ENCODE measurements around the gene KLF3. TPM values are rescaled to one million over a fixed set of nuclear protein-coding genes. Genes with fewer than 3 reads are reported as not detected.

The KLF3 gene
- total and polyA plus RNA-seq, 2 of the 4 experiments (the other 2 are of a cell fraction) = 8.2 to 12.6 TPM

GRCh38 chr4:38660838-38661237 is 3.2 kb upstream of the KLF3 start:
- no TSS peak for BruUV-seq (replicated peaks)
- in situ Hi-C loops (cut with MboI; ENCODE audit: low sequenced_read_pairs) (no loop called here), intact Hi-C loops (cut with micrococcal nuclease) (no loop called here), dilution Hi-C loops (cut with HindIII; ENCODE audit: low sequenced_read_pairs, unreplicated experiment) (no loop called here)
- ChIA-PET CTCF (interaction anchor here (0.6 kb wide), 1 partner anchor 339 kb away, joined by 5 read pairs; no protein-coding TSS in a partner anchor), POLR2A (ENCODE audit: unreplicated experiment) (no interaction called here)
- H3K14ac ChIP-seq (replicated peaks; ENCODE audit: low read depth, low read length) = no peak overlapping the region
- DNase-seq = no peak
- H3K4ac ChIP-seq (ENCODE audit: low read depth, low read length) = no peak overlapping the region
- H3K18ac ChIP-seq (ENCODE audit: low read depth, low read length) = no peak overlapping the region
- no peak overlapping the region for H2AFZ ChIP-seq (replicated peaks; ENCODE audit: low read length, poor library complexity)
- H2BK5ac ChIP-seq (ENCODE audit: low read depth, low read length, poor library complexity, severe bottlenecking) = no peak overlapping the region
- no peak overlapping the region for H3K23ac ChIP-seq (ENCODE audit: low read depth, low read length)
- no peak overlapping the region for H3K4me2 ChIP-seq (ENCODE audit: low read depth, low read length)
- H3K9me1 ChIP-seq (ENCODE audit: insufficient read depth, low read length) = peaks cover 5% of the 10 kb centered on the region; the same call in 1 of the 2 replicates
- H3K36me3 ChIP-seq (ENCODE audit: control insufficient read depth, insufficient read depth, low read length) = no peaks in the 10 kb centered on the region
- H4K5ac ChIP-seq (ENCODE audit: low read depth, low read length) = no peak overlapping the region
- no peak overlapping the region for H3K56ac ChIP-seq (ENCODE audit: extremely low read depth, insufficient read depth, low read length)
- ATAC-seq (ENCODE audit: low read depth) = no peak
- H3K27me3 ChIP-seq (ENCODE audit: control insufficient read depth, insufficient read depth, low read length) = peaks cover 7% of the 10 kb centered on the region; the same call in 1 of the 2 replicates
- no peak overlapping the region for H2AK9ac ChIP-seq (replicated peaks; ENCODE audit: low read depth, low read length, poor library complexity)
- H2BK15ac ChIP-seq (ENCODE audit: low read depth, low read length) = no peak overlapping the region
- H3K4me3 ChIP-seq (ENCODE audit: insufficient read depth, low read depth, low read length) = no peak overlapping the region
- no peak overlapping the region for H4K8ac ChIP-seq (ENCODE audit: low read depth in 2 of 2, low read length in 2 of 2)
- H4K91ac ChIP-seq (ENCODE audit: insufficient read depth, low read depth, low read length) = no peak overlapping the region
- H3K79me1 ChIP-seq (ENCODE audit: low read depth in 1 of 2, low read length in 2 of 2) = peaks cover 3 to 12% of the 10 kb centered on the region in 2 experiments; a peak in 3 of 4 replicates
- TF ChIP-seq POLR2A (IDR thresholded peaks at IDR 0.05; ENCODE audit: low read depth, low read length) (no peak), NFE2L2 (IDR thresholded peaks at IDR 0.05; ENCODE audit: low read depth, low read length) (no peak), CHD1 (IDR thresholded peaks at IDR 0.05; ENCODE audit: low read depth, low read length) (no peak), FOS (IDR thresholded peaks at IDR 0.05; ENCODE audit: low read depth, low read length) (no peak), RAD21 (IDR thresholded peaks at IDR 0.05; ENCODE audit: low read length) (no peak), CEBPB (IDR thresholded peaks at IDR 0.05; ENCODE audit: low read depth, low read length) (no peak), SMC3 (IDR thresholded peaks at IDR 0.05; ENCODE audit: low read depth, low read length) (no peak), BHLHE40 (IDR thresholded peaks at IDR 0.05; ENCODE audit: low read depth, low read length) (no peak), MAFK (IDR thresholded peaks at IDR 0.05; ENCODE audit: low read depth, low read length) (no peak)
- TF ChIP-seq, protein P1, sequence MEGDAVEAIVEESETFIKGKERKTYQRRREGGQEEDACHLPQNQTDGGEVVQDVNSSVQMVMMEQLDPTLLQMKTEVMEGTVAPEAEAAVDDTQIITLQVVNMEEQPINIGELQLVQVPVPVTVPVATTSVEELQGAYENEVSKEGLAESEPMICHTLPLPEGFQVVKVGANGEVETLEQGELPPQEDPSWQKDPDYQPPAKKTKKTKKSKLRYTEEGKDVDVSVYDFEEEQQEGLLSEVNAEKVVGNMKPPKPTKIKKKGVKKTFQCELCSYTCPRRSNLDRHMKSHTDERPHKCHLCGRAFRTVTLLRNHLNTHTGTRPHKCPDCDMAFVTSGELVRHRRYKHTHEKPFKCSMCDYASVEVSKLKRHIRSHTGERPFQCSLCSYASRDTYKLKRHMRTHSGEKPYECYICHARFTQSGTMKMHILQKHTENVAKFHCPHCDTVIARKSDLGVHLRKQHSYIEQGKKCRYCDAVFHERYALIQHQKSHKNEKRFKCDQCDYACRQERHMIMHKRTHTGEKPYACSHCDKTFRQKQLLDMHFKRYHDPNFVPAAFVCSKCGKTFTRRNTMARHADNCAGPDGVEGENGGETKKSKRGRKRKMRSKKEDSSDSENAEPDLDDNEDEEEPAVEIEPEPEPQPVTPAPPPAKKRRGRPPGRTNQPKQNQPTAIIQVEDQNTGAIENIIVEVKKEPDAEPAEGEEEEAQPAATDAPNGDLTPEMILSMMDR (conservative IDR thresholded peaks at IDR 0.05; ENCODE audit: low read depth, low read length) = no peak
- peaks cover 2% of the 10 kb centered on the region; the same call in 1 of the 2 replicates for H3K4me1 ChIP-seq (ENCODE audit: control insufficient read depth, insufficient read depth, low read length)
- H2AK5ac ChIP-seq (ENCODE audit: low read depth, low read length) = no peak overlapping the region
- no peak overlapping the region for H3K27ac ChIP-seq (ENCODE audit: insufficient read depth, low read length)
- WGBS, 2 experiments (ENCODE audit: extremely low coverage in 2 of 2, insufficient read length in 1 of 2) = 86 to 100% methylated on average over 1 of the region's 4 CpGs
- no peak overlapping the region for H3K9ac ChIP-seq (ENCODE audit: low read depth, low read length)
- no peak overlapping the region for H2BK120ac ChIP-seq (ENCODE audit: low read depth, low read length)
- H3K9me3 ChIP-seq (ENCODE audit: control insufficient read depth, insufficient read depth, low read length) = no peaks in the 10 kb centered on the region
- H2BK20ac ChIP-seq (ENCODE audit: low read depth, low read length) = no peak overlapping the region
- no peaks in the 10 kb centered on the region for H4K20me1 ChIP-seq (ENCODE audit: insufficient read depth, low read length)
